KMS-11 (cell line): ENCODE data around the gene PAPSS2.

Experiments
- H2AFZ ChIP-seq: fragments of 200-600 bp; sonication (generic); 2 replicates; pipeline ENCODE4 v1.6.1; 2016; ENCODE audit warnings: antibody characterized with exemption, mixed run types, low read depth
- H3K27ac ChIP-seq: fragments of 200-600 bp; sonication (generic); 2 replicates; pipeline ENCODE4 v1.6.1; 2016; ENCODE audit warnings: mild to moderate bottlenecking, mixed run types
- H3K27me3 ChIP-seq: fragments of 200-600 bp; sonication (generic); 2 replicates; pipeline ENCODE4 v1.6.1; 2017; ENCODE audit warnings: mild to moderate bottlenecking, low read depth, mixed run types, moderate library complexity; ENCODE audit not compliant: insufficient read depth
- H3K36me3 ChIP-seq: fragments of 200-600 bp; sonication (generic); 2 replicates; pipeline ENCODE4 v1.6.1; 2017; ENCODE audit warnings: mild to moderate bottlenecking, mixed run types; ENCODE audit not compliant: insufficient read depth
- H3K4me1 ChIP-seq: fragments of 200-600 bp; sonication (generic); 2 replicates; pipeline ENCODE4 v1.6.1; 2016; ENCODE audit warnings: mild to moderate bottlenecking, low read depth, mixed run types; ENCODE audit not compliant: poor library complexity, severe bottlenecking
- H3K4me2 ChIP-seq: fragments of 200-600 bp; sonication (generic); 2 replicates; pipeline ENCODE4 v1.7.0; 2016; ENCODE audit warnings: mild to moderate bottlenecking, mixed run types
- H3K4me3 ChIP-seq: fragments of 200-600 bp; sonication (generic); IDR thresholded peaks from 2 replicates; pipeline ENCODE4 v1.6.1; 2017; ENCODE audit warnings: low read depth, low read length, mixed read lengths; ENCODE audit not compliant: insufficient read depth
- H3K79me2 ChIP-seq: fragments of 200-600 bp; sonication (generic); 2 replicates; pipeline ENCODE4 v1.6.1; 2016; ENCODE audit warnings: low read depth, mixed run types; ENCODE audit not compliant: insufficient read depth
- H3K9ac ChIP-seq: fragments of 200-600 bp; sonication (generic); 2 replicates; pipeline ENCODE4 v1.6.1; 2016; ENCODE audit warnings: mild to moderate bottlenecking, mixed run types
- H4K20me1 ChIP-seq: fragments of 200-600 bp; sonication (generic); 2 replicates; pipeline ENCODE4 v1.6.1; 2016; ENCODE audit warnings: mild to moderate bottlenecking, mixed run types; ENCODE audit not compliant: insufficient read depth
- TF ChIP-seq, protein P1 (sequence below): fragments of 200-600 bp; sonication (generic); conservative IDR thresholded peaks from 2 replicates; pipeline ENCODE4 v1.6.1; 2017; ENCODE audit warnings: low read depth, mild to moderate bottlenecking, antibody characterized with exemption, low read length, moderate library complexity, mixed read lengths

PAPSS2 gene

DNA sequence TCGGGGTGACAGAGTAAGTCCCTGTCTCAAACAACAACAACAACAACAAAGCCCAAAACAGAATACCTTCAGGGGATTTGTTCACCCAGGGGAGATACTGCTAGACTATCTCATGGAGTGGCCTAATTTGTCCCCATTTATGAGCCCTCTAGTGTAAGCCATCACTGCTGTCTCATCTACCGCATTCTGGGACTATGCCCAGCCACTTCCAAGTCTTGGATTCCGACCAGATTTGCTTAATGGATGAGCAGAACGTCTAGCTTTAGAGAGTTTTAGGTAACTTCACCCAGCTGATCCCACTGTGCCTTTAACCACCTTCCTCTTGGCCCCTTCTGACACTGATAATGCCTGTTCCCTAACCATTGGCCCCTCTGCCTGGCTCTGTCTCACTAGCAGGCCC, 47.1 kb downstream of the PAPSS2 start:
- Histone ChIP-seq H3K36me3 (no peaks in the 10 kb centered on the region), H3K27me3 (no peaks in the 10 kb centered on the region), H3K27ac (no peak overlapping the region), H4K20me1 (no peaks in the 10 kb centered on the region), H3K4me3 (no peak overlapping the region), H3K4me2 (no peak overlapping the region), H3K79me2 (no peaks in the 10 kb centered on the region), H3K4me1 (no peaks in the 10 kb centered on the region), H2AFZ (no peak overlapping the region), H3K9ac (no peak overlapping the region)
- TF ChIP-seq, protein P1, sequence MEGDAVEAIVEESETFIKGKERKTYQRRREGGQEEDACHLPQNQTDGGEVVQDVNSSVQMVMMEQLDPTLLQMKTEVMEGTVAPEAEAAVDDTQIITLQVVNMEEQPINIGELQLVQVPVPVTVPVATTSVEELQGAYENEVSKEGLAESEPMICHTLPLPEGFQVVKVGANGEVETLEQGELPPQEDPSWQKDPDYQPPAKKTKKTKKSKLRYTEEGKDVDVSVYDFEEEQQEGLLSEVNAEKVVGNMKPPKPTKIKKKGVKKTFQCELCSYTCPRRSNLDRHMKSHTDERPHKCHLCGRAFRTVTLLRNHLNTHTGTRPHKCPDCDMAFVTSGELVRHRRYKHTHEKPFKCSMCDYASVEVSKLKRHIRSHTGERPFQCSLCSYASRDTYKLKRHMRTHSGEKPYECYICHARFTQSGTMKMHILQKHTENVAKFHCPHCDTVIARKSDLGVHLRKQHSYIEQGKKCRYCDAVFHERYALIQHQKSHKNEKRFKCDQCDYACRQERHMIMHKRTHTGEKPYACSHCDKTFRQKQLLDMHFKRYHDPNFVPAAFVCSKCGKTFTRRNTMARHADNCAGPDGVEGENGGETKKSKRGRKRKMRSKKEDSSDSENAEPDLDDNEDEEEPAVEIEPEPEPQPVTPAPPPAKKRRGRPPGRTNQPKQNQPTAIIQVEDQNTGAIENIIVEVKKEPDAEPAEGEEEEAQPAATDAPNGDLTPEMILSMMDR, result no peak

DNA sequence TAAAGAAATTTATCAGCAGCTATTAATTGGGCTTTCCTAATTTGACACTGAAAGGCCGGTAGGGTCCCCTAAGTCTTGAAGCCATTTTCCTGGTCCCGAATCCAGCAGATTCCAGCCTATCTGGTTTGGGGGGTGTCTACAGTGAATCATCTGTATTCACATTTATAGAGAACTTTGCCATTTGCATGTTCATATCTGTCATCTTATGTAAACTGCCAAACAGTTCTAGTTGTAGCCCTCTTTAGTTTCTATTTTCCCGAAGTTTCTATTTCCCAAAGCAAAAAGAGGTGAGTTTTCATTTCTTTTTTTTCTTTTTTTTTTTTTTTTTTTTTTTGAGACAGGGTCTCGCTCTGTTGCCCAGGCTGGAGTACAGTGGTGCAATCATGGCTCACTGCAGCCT, 47.6 kb downstream of the PAPSS2 start:
- no peaks in the 10 kb centered on the region for H3K79me2 ChIP-seq
- no peak overlapping the region for H3K4me3 ChIP-seq
- H3K4me1 ChIP-seq, result no peaks in the 10 kb centered on the region
- H3K27me3 ChIP-seq, result no peaks in the 10 kb centered on the region
- TF ChIP-seq, protein P1, result no peak
- no peaks in the 10 kb centered on the region for H4K20me1 ChIP-seq
- no peak overlapping the region for H3K27ac ChIP-seq
- no peak overlapping the region for H2AFZ ChIP-seq
- H3K4me2 ChIP-seq, result no peak overlapping the region
- H3K9ac ChIP-seq, result no peak overlapping the region
- H3K36me3 ChIP-seq, result no peaks in the 10 kb centered on the region

DNA sequence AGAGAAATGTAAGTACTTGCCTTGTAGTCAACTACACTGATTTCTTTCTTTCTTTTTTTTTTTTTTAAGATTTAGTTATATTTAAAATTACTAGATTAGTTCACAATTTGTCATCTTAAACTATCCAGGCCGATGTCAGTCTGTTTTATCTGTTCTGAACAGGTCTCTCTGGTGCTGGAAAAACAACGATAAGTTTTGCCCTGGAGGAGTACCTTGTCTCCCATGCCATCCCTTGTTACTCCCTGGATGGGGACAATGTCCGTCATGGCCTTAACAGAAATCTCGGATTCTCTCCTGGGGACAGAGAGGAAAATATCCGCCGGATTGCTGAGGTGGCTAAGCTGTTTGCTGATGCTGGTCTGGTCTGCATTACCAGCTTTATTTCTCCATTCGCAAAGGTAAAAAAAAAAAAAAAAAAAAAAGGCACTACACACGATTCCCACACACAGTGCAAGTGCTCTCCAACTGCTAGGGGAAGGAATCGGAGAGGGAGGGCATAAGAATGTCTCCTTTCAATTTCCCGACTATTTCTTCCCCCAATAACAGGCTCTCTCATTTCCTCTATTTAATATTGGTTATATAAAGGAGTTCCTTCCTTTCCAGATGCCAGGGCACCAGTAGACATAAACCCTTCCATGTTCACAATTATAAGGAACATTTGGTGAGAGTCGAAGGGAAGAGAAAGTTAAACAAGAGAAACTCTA, 53.4 kb downstream of the PAPSS2 start:
- H3K4me3 ChIP-seq, result no peak overlapping the region
- H3K27ac ChIP-seq, result no peak overlapping the region
- no peak overlapping the region for H2AFZ ChIP-seq
- H3K4me1 ChIP-seq, result no peaks in the 10 kb centered on the region
- no peaks in the 10 kb centered on the region for H3K27me3 ChIP-seq
- no peaks in the 10 kb centered on the region for H4K20me1 ChIP-seq
- no peaks in the 10 kb centered on the region for H3K79me2 ChIP-seq
- H3K4me2 ChIP-seq, result no peak overlapping the region
- TF ChIP-seq, protein P1, result no peak
- H3K9ac ChIP-seq, result no peak overlapping the region
- H3K36me3 ChIP-seq, result no peaks in the 10 kb centered on the region

DNA sequence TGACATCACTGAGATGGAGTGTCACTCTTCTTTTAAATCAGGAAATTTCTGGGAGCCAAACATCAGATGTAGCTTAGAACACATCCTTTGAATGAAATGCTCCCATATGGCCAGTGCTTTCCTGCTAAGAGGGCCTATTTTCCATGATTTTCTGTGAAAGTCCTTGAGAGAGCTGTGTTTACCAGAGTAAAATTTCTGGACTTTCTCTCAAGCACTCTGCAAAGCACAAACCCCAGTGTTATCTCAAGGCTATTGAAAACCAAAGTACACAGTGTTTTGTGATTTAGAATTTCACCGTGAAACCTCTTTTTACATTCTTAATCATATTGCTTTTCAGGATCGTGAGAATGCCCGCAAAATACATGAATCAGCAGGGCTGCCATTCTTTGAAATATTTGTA, 54.0 kb downstream of the PAPSS2 start:
- H3K4me2 ChIP-seq, result no peak overlapping the region
- no peaks in the 10 kb centered on the region for H3K27me3 ChIP-seq
- H2AFZ ChIP-seq, result no peak overlapping the region
- no peak overlapping the region for H3K27ac ChIP-seq
- H3K79me2 ChIP-seq, result no peaks in the 10 kb centered on the region
- H4K20me1 ChIP-seq, result no peaks in the 10 kb centered on the region
- H3K9ac ChIP-seq, result no peak overlapping the region
- TF ChIP-seq, protein P1, result no peak
- no peak overlapping the region for H3K4me3 ChIP-seq
- H3K4me1 ChIP-seq, result no peaks in the 10 kb centered on the region
- H3K36me3 ChIP-seq, result no peaks in the 10 kb centered on the region
